Motor neuron (in vitro differentiated cells): ENCODE results near the gene SMC1B. TPM values are rescaled to one million over a fixed set of nuclear protein-coding genes. Genes with fewer than 3 reads are reported as not detected.
"Not testable (repeated sequence)": the region's sequence is repeated elsewhere in the genome, so short reads cannot be mapped to it uniquely, and the experiment has no call there.

Source experiments
- ATAC-seq, 8 experiments: fragments of 200-7000 bp; cut with Tn5 transposase; replicated peaks in 6 of 8; 2 replicates each; pipeline ENCODE4 v1.8.0; 2021; ENCODE audit warnings: mild to moderate bottlenecking in 8 of 8, moderate library complexity in 8 of 8
- H3K27ac ChIP-seq, 2 donors: fragments of 250-450 bp; sonication (Bioruptor Pico); 2 replicates each; pipeline ENCODE4 v1.9.0; 2021; ENCODE audit warnings: antibody characterized with exemption in 2 of 2, mild to moderate bottlenecking in 2 of 2, moderate library complexity in 1 of 2
- H3K4me1 ChIP-seq, 2 donors: fragments of 250-450 bp; sonication (Bioruptor Pico); replicated peaks in 1 of 2; 2 replicates each; pipeline ENCODE4 v1.6.1; 2021; ENCODE audit warnings: antibody characterized with exemption in 2 of 2, mild to moderate bottlenecking in 2 of 2, moderate library complexity in 1 of 2
- H3K4me3 ChIP-seq, 5 donors: fragments of 250-450 bp; sonication (Bioruptor Pico); 2 replicates each; pipeline ENCODE4 v1.9.0; 2021; ENCODE audit warnings: antibody characterized with exemption in 5 of 5, mild to moderate bottlenecking in 5 of 5, moderate library complexity in 4 of 5
- WGBS, 10 experiments: fragments of 450-650 bp; shearing (Covaris generic); methylation state at CpG; one replicate each; pipeline ENCODE4 v1.0.0; 2022; 5-methylcytosine and 5-hydroxymethylcytosine counted together
- in situ Hi-C, 9 experiments: fragments of 400-800 bp; cut with MboI; loops; one replicate each; pipeline ENCODE4 v1.15.0; 2021; ENCODE audit warnings: low sequenced_read_pairs in 9 of 9, low pct_unique_long_range_greater_than_20kb in 2 of 9; ENCODE audit not compliant: unreplicated experiment in 9 of 9
- total RNA-seq, 8 experiments: library from RNA; unstranded; fragments of 300-600 nt; gene quantifications; 2 replicates each; pipeline versions ENCODE4 v1.2.3 to v1.2.4, GENCODE V29; 2022

Gene SMC1B
- total RNA-seq, 8 experiments from 2014 or later: 0.05 to 0.21 (median 0.09) TPM; not detected in 1

GRCh38 chr22:45398214-45398613 lies 15.2 kb downstream of the SMC1B start:
- Histone ChIP-seq H3K27ac (no peak overlapping the region), H3K4me3 (no peak overlapping the region), H3K4me1 (peaks cover 0 to 11% of the 10 kb centered on the region in 2 donors)
- in situ Hi-C loops: no loop called here
- no peak for ATAC-seq
- WGBS, 10 experiments: 0 to 100% (median 96%) methylated on average over 1 to 9 of the region's 13 CpGs; no CpG with 5 or more reads in 5 of the 10 experiments

- 60 to 100% (median 67%) methylated on average over 1 to 5 of the region's 5 CpGs; no CpG with 5 or more reads in 5 of the 10 experiments for WGBS, 10 experiments
- Histone ChIP-seq H3K4me3 (no peak overlapping the region), H3K27ac (no peak overlapping the region), H3K4me1 (peaks cover 0 to 11% of the 10 kb centered on the region in 2 donors)
- no peak for ATAC-seq
- in situ Hi-C loops: no loop called here
Measured at GRCh38 chr22:45397806-45398205, 15.6 kb downstream of the SMC1B start.

GRCh38 chr22:45389546-45389945 lies 23.9 kb downstream of the SMC1B start:
- 13 to 100% (median 82%) methylated on average over 1 to 3 of the region's 3 CpGs for WGBS, 10 experiments
- in situ Hi-C loops: no loop called here

GRCh38 chr22:45381348-45381747 lies 32.1 kb downstream of the SMC1B start:
- 0 to 100% (median 83%) methylated on average over 1 to 2 of the region's 2 CpGs; no CpG with 5 or more reads in 3 of the 10 experiments for WGBS, 10 experiments
- in situ Hi-C loops: no loop called here
- Histone ChIP-seq H3K4me3 (no peak overlapping the region), H3K27ac (no peak overlapping the region), H3K4me1 (no peaks in the 10 kb centered on the region)
- ATAC-seq: no peak

More at GRCh38 chr22:45389546-45389945, 23.9 kb downstream of the SMC1B start:
- ATAC-seq: no peak
- Histone ChIP-seq H3K27ac (no peak overlapping the region), H3K4me1 (no peaks in the 10 kb centered on the region), H3K4me3 (no peak overlapping the region)

DNA sequence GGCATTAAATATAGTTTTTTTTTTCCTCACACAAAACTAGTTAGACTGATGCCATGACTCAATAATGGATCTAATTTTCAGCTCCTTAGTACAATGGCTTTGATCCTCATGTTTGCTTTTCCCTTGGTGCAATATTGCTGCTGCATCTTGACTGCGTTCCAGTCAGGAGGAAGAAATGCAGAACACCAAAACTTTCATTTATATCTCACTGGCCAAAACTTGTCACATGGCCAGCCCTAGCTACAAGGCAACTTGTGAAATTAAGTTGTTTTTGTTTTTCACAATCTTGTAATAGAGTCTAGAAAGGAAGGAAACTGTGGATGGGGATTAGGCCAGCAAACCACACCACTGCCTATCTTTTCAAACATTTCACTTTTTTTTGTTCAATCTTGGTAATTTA lies 36.7 kb downstream of the SMC1B start:
- no peak for ATAC-seq
- WGBS, 10 experiments: 75 to 100% (median 88%) methylated on average over 1 of the region's 1 CpG; no CpG with 5 or more reads in 1 of the 10 experiments
- H3K4me1 ChIP-seq: no peaks in the 10 kb centered on the region
- in situ Hi-C loops: no loop called here
- H3K4me3 ChIP-seq: no peak overlapping the region
- H3K27ac ChIP-seq: no peak overlapping the region

- ATAC-seq: no peak
- Histone ChIP-seq H3K4me3 (no peak overlapping the region), H3K27ac (no peak overlapping the region), H3K4me1 (no peaks in the 10 kb centered on the region)
- 24 to 100% (median 83%) methylated on average over 2 to 3 of the region's 3 CpGs; no CpG with 5 or more reads in 1 of the 10 experiments for WGBS, 10 experiments
- in situ Hi-C loops: no loop called here
Measured at GRCh38 chr22:45376009-45376408, 37.4 kb downstream of the SMC1B start.

GRCh38 chr22:45373592-45373991 lies 39.8 kb downstream of the SMC1B start:
- 40 to 88% (median 73%) methylated on average over 1 to 3 of the region's 3 CpGs for WGBS, 10 experiments
- not testable (repeated sequence) for H3K4me1 ChIP-seq, H3K27ac ChIP-seq

GRCh38 chr22:45366713-45367112 lies 46.7 kb downstream of the SMC1B start:
- Histone ChIP-seq H3K4me3 (no peak overlapping the region), H3K27ac (no peak overlapping the region), H3K4me1 (no peaks in the 10 kb centered on the region)
- WGBS, 10 experiments: 0 to 100% (median 80%) methylated on average over 1 to 3 of the region's 3 CpGs
- no peak for ATAC-seq
- in situ Hi-C loops: no loop called here

More at GRCh38 chr22:45373592-45373991, 39.8 kb downstream of the SMC1B start:
- ATAC-seq, H3K4me3 ChIP-seq, in situ Hi-C loops: not testable (repeated sequence)

DNA sequence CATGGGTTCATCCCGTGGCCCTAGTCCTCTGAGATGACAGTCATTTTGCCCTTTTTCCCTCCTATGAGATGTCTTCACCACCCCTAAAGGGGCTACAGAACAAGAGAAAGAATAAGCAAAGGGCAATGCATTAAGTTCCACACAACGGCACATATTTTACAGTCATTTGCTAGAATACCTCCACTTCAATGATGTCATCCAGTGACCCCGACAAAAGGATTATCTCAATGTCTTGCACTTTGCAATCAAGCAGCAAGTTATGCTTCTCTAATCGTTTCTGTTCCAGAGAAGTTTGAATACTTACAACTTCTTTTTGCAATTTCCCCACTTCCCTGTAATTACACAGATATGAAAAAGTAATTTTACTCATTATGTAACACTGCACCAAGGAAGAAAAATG lies 53.8 kb downstream of the SMC1B start:
- Histone ChIP-seq H3K4me1 (no peaks in the 10 kb centered on the region), H3K27ac (no peak overlapping the region), H3K4me3 (no peak overlapping the region)
- ATAC-seq: no peak
- 32 to 93% (median 63%) methylated on average over 1 to 4 of the region's 4 CpGs; no CpG with 5 or more reads in 1 of the 10 experiments for WGBS, 10 experiments
- in situ Hi-C loops: no loop called here

- H3K27ac ChIP-seq: no peak overlapping the region
- no peaks in the 10 kb centered on the region for H3K4me1 ChIP-seq
- in situ Hi-C loops: no loop called here
- WGBS, 10 experiments: 100% methylated on average over 1 of the region's 1 CpG; no CpG with 5 or more reads in 7 of the 10 experiments
- no peak for ATAC-seq
- H3K4me3 ChIP-seq: no peak overlapping the region
Measured at GRCh38 chr22:45358127-45358526, 55.3 kb downstream of the SMC1B start.

GRCh38 chr22:45357490-45357889 lies 55.9 kb downstream of the SMC1B start:
- no peak for ATAC-seq
- WGBS, 10 experiments: 100% methylated on average over 1 of the region's 1 CpG; no CpG with 5 or more reads in 6 of the 10 experiments
- Histone ChIP-seq H3K27ac (no peak overlapping the region), H3K4me3 (no peak overlapping the region), H3K4me1 (no peaks in the 10 kb centered on the region)
- in situ Hi-C loops: no loop called here

GRCh38 chr22:45353786-45354185 lies 59.6 kb downstream of the SMC1B start:
- H3K4me3 ChIP-seq: no peak overlapping the region
- in situ Hi-C loops: no loop called here
- ATAC-seq: no peak
- H3K4me1 ChIP-seq: no peaks in the 10 kb centered on the region
- 81 to 100% (median 91%) methylated on average over 2 to 5 of the region's 5 CpGs for WGBS, 10 experiments
- no peak overlapping the region for H3K27ac ChIP-seq

DNA sequence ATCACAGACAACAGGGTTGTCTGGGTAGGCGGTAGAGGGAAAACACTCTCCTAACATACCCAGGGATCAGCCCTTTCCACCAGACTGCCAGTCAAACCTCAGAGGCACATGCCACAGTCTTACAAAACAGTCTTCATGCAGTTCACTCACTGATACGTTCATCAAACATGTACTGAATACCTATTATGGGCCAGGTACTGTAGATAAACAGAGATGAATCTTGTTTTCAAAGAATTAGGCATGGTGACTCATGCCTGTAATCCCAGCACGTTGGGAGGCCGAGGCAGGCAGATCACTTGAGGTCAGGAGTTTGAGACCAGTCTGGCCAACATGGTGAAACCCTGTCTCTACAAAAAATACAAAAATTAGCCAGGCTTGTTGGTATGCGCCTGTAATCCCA lies 60.6 kb downstream of the SMC1B start:
- in situ Hi-C loops: not testable (repeated sequence)

DNA sequence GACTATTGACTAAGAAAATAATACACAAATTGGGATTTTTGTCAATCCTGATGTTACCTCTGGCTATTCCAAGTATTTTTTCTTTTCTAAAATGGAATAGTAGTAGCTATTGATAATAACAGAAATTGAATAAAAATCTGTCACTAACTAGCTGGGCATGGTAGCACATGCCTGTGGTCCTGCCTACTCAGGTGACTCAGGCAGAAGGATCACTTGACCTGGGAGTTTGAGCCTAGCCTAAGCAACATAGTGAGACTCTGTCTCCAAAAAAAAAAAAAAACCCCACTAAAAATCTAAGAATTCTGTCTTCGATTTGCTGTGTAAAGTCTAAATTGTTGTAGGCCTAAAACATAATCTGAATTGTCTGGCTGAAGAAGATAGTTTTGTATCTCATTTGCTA lies 61.4 kb downstream of the SMC1B start:
- Histone ChIP-seq H3K4me1 (no peaks in the 10 kb centered on the region), H3K27ac (no peak overlapping the region), H3K4me3 (no peak overlapping the region)
- in situ Hi-C loops: no loop called here
- 57 to 100% (median 100%) methylated on average over 1 of the region's 1 CpG; no CpG with 5 or more reads in 3 of the 10 experiments for WGBS, 10 experiments
- no peak for ATAC-seq

More for the DNA sequence above, 60.6 kb downstream of the SMC1B start:
- H3K4me1 ChIP-seq, ATAC-seq, H3K27ac ChIP-seq, H3K4me3 ChIP-seq: not testable (repeated sequence)
- 75 to 100% (median 83%) methylated on average over 1 to 5 of the region's 5 CpGs for WGBS, 10 experiments
